ENCODE measurements around the gene CNTNAP4. TPM values are rescaled to one million over a fixed set of nuclear protein-coding genes. Genes with fewer than 3 reads are reported as not detected.

CNTNAP4 gene
- under 1 TPM in 1 of 4 donors, not detected in 3; 0.04 TPM for total RNA-seq
- polyA plus RNA-seq = under 1 TPM in 2 of 3 donors, not detected in 1; 0.01 to 0.03 TPM
- long read RNA-seq, donor 1 = 0 reads
- long read RNA-seq, donor 2 = 0 reads

DNA sequence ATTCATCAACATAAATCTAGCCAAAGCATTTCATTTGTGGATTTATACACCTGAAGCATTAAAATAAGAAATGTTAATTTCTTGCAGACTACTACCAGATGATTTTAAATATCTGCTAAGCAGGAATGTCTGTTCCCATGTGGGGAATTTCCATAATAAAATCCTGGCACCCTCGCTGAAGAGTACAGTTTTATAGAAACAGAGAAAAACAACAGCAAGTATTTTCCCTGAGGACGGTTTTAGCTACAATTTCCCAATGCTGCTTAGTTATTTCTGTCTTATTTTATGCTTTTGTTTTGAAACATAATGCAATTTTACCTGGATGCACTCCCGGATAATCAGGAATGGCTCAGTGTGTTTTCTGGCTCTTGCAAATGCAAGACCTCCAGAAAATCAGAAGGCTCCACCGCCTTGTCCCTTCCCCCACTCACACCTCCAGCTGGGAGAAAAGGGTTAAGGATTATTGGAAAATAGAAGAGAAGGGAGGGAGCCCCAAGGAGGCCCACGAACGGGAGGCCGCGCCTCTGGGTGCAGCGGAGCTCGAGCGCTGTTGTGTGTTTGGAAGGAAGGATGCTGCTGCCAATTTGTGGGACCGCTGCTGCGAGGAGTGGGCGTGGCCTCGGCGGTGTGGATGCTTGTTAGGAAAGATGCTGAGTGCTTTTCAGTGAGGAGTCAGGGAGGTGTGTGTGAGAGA is at the start of gene CNTNAP4:
CNTNAP4 (plus strand) TSS at position 657 of the 694 bp plus-strand sequence. CDS start 262 bp downstream, outside the sequence.
- intact Hi-C loops (cut with DNase I) = no loop called here
- Histone ChIP-seq H3K4me3 (no peak within 1 kb of the TSS), H3K27me3 (ENCODE audit: insufficient read depth in 3 of 3, low read length in 2 of 3) (peaks cover 0 to 3% (median 0%) of the 10 kb centered on the region in 3 donors), H3K36me3 (ENCODE audit: insufficient read depth in 1 of 2, low read depth in 1 of 2) (no peaks in the 10 kb centered on the region), H3K4me1 (no peaks in the 10 kb centered on the region), H3K27ac (no peak within 1 kb of the TSS), H3K9me3 (peaks cover 6% of the 10 kb centered on the region)
- DNase-seq (peak; percentile 26 to 52), ATAC-seq (no peak)
- 5 to 7% (median 5%) methylated on average over 16 of the region's 16 CpGs for WGBS, 3 donors
- TF ChIP-seq, protein P1, sequence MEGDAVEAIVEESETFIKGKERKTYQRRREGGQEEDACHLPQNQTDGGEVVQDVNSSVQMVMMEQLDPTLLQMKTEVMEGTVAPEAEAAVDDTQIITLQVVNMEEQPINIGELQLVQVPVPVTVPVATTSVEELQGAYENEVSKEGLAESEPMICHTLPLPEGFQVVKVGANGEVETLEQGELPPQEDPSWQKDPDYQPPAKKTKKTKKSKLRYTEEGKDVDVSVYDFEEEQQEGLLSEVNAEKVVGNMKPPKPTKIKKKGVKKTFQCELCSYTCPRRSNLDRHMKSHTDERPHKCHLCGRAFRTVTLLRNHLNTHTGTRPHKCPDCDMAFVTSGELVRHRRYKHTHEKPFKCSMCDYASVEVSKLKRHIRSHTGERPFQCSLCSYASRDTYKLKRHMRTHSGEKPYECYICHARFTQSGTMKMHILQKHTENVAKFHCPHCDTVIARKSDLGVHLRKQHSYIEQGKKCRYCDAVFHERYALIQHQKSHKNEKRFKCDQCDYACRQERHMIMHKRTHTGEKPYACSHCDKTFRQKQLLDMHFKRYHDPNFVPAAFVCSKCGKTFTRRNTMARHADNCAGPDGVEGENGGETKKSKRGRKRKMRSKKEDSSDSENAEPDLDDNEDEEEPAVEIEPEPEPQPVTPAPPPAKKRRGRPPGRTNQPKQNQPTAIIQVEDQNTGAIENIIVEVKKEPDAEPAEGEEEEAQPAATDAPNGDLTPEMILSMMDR (IDR thresholded peaks at IDR 0.05) = no peak

DNA sequence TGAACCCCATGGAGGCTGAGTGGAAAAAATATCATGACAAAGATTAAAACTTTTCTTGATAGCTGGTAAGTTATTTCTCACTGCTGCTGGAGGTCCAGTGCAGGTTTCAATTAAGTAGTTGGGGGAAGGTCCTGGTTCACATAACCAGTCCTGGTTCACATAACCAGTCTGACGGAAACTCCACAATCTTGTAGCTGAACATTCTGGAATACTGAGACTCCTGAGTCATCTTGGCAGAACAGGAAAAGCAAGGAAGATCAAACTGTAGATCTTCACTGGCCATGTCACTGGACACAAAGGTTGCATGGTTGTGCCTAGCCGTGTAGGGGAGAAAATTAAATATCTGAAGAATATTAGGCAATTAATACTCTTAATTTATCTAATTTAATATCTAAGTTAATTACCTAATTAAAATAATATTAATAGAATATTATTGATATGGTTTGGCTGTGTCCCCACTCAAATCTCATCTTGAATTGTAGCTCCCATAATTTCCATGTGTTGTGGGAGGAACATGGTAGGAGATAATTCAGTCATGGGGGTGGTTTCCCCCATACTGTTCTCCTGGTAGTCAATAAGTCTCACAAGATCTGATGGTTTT is 48.6 kb upstream of the CNTNAP4 start:
- ATAC-seq = no peak
- Histone ChIP-seq H3K27me3 (ENCODE audit: insufficient read depth in 3 of 3, low read length in 2 of 3) (no peaks in the 10 kb centered on the region), H3K4me3 (no peak overlapping the region), H3K36me3 (ENCODE audit: insufficient read depth in 1 of 2, low read depth in 1 of 2) (no peaks in the 10 kb centered on the region), H3K4me1 (no peaks in the 10 kb centered on the region), H3K27ac (no peak overlapping the region), H3K9me3 (peaks cover 5% of the 10 kb centered on the region)
- TF ChIP-seq, protein P1 (IDR thresholded peaks at IDR 0.05) = no peak
- intact Hi-C loops (cut with DNase I) = loop anchor here in 1 of 2 donors (5.0 kb wide), 1 partner anchor 426 kb away; no protein-coding TSS in a partner anchor
- 44 to 94% (median 72%) methylated on average over 2 of the region's 2 CpGs for WGBS, 3 donors
- no peak for DNase-seq

DNA sequence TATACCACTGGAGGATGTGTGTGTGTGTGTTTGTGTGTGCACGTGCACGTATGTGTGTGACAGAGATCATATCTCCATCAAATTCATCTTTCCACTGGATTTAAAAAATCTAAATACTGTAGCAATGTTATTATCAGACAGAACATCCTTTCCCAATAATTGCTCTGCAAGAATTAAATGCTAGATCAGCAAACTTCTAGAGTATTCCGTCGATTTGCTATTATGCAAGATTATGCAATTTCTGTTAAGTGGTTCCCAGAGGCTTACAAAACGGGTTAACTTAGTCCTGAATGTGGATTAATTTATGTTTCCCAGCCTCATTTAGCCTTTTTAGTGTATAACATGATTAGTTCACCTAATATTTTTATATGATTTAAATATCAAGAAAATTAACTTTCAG is 44.5 kb upstream of the CNTNAP4 start:
- no peaks in the 10 kb centered on the region for H3K4me1 ChIP-seq
- 38 to 48% (median 40%) methylated on average over 5 of the region's 5 CpGs for WGBS, 3 donors
- H3K4me3 ChIP-seq = no peak overlapping the region
- H3K27me3 ChIP-seq (ENCODE audit: insufficient read depth in 3 of 3, low read length in 2 of 3) = no peaks in the 10 kb centered on the region
- ATAC-seq (no peak), DNase-seq (no peak)
- intact Hi-C loops (cut with DNase I) = no loop called here
- TF ChIP-seq, protein P1 (IDR thresholded peaks at IDR 0.05) = no peak
- no peaks in the 10 kb centered on the region for H3K36me3 ChIP-seq (ENCODE audit: insufficient read depth in 1 of 2, low read depth in 1 of 2)
- no peaks in the 10 kb centered on the region for H3K9me3 ChIP-seq
- H3K27ac ChIP-seq = no peak overlapping the region

DNA sequence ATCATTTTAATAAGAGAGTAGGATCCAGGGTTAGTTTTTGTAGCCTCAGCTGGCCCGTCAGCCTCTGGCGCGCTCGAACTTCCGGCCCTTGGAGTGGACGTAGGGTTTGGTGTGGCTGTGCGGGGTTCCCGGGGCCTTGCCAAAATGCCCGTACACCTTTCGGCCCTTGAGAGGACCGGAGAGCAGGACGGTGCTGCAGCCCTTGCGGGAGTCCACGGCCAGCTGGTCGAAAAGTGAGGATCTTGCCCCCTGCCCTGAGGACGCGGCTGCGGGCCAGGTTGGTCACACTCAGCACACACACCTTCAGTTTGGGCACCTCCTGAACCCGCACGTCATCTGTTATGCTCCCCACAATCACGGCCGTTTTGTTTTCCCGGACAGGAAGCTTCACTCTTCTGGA is 42.2 kb upstream of the CNTNAP4 start:
- 93 to 94% (median 93%) methylated on average over 23 of the region's 23 CpGs for WGBS, 3 donors
- no peak overlapping the region for H3K27ac ChIP-seq
- no peaks in the 10 kb centered on the region for H3K4me1 ChIP-seq
- no peaks in the 10 kb centered on the region for H3K36me3 ChIP-seq (ENCODE audit: insufficient read depth in 1 of 2, low read depth in 1 of 2)
- no peaks in the 10 kb centered on the region for H3K27me3 ChIP-seq (ENCODE audit: insufficient read depth in 3 of 3, low read length in 2 of 3)
- TF ChIP-seq, protein P1 (IDR thresholded peaks at IDR 0.05) = no peak
- no peak for DNase-seq
- intact Hi-C loops (cut with DNase I) = no loop called here
- no peaks in the 10 kb centered on the region for H3K9me3 ChIP-seq
- ATAC-seq = no peak
- no peak overlapping the region for H3K4me3 ChIP-seq

All from psoas muscle (tissue), 8 donors.